Measurements from ENCODE around the gene CLEC16A.
"Not testable (repeated sequence)": the region's sequence is repeated elsewhere in the genome, so short reads cannot be mapped to it uniquely, and the experiment has no call there.

The CLEC16A gene

GRCh38 chr16:10944249-10945064 lies at the start of gene CLEC16A:
CLEC16A (plus strand) TSS chr16:10944564; CDS start chr16:10944718, 154 bp downstream.
- DNase-seq (ENCODE audit: low spot score), result peak; percentile 98

GRCh38 chr16:10895053-10895946 lies 49.1 kb upstream of the CLEC16A start:
- peak; percentile 70 for DNase-seq (ENCODE audit: low spot score)

DNA sequence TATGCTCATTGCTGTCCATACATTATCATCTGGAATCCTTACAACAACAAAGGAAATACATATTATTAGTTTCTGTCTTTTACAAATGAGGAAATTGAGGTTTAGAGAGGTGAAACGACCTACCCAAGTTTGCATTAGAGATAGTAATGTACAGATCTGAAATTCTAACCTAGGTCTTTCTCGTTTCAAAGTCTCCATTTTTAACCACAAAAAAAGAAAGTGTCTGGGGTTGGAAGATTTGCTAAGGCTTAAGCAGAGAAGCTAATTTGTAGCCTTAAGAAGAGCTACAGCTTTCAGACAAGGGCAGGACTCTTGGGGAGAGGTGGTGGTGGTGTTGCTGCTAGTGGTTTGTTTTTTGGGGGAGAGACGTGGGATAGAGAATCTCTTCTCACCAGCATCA lies 48.2 kb upstream of the CLEC16A start:
- DNase-seq (ENCODE audit: low spot score), result no peak

DNA sequence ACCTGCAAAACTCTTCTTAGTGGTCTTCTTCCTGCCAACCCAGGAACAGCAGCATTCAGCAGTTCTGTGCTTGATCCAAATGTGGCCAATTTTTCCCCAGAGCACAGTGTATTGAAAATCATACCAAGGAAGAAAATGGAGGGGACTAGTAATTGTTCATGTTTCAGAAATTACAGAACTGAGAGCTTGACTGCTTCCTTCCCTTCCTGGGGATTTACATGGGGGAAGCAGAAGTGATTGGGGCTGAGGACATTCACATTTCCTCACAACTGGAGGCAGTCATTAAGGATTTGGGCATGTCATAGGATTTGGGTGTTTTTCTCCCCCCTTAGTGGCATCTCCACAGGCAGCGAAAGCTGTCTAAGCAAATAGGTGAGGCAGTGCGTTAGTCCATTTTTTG lies 47.6 kb upstream of the CLEC16A start:
- DNase-seq (ENCODE audit: low spot score), result no peak

GRCh38 chr16:10897134-10897533 lies 47.2 kb upstream of the CLEC16A start:
- DNase-seq (ENCODE audit: low spot score), result no peak

GRCh38 chr16:10902999-10903398 lies 41.4 kb upstream of the CLEC16A start:
- no peak for DNase-seq (ENCODE audit: low spot score)

DNA sequence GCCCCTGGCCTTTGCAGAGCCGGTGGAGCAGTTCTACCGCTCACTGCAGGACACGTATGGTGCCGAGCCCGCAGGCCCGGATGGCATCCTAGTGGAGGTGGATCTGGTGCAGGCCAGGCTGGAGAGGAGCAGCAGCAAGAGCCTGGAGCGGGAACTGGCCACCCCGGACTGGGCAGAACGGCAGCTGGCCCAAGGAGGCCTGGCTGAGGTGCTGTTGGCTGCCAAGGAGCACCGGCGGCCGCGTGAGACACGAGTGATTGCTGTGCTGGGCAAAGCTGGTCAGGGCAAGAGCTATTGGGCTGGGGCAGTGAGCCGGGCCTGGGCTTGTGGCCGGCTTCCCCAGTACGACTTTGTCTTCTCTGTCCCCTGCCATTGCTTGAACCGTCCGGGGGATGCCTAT lies 37.9 kb upstream of the CLEC16A start:
- no peak for DNase-seq (ENCODE audit: low spot score)

- DNase-seq (ENCODE audit: low spot score), result no peak
These were observed 37.2 kb upstream of the CLEC16A start for GRCh38 chr16:10906914-10907756.

- DNase-seq (ENCODE audit: low spot score), result no peak
These were observed 36.7 kb upstream of the CLEC16A start for GRCh38 chr16:10907757-10908045.

DNA sequence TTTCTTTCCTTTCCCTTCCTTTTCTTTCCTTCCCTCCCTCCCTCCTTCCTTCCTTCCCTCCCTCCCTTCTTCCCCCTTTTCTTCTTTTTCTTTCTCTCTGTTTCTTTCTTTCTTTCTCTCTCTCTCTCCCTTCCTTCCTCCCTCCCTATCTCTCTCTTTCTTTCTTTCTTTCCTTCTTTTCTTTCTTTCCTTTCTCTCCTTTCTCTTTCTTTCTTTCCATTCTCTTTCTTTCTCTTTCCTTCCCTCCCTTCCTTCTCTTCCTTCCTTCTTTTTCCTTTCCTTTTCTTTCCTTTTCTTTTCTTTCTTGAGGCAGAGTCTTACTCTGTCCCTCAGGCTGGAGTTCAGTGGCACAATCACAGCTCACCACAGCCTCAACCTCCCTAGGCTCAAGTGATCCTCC lies 33.1 kb upstream of the CLEC16A start:
- DNase-seq (ENCODE audit: low spot score), result no peak

DNA sequence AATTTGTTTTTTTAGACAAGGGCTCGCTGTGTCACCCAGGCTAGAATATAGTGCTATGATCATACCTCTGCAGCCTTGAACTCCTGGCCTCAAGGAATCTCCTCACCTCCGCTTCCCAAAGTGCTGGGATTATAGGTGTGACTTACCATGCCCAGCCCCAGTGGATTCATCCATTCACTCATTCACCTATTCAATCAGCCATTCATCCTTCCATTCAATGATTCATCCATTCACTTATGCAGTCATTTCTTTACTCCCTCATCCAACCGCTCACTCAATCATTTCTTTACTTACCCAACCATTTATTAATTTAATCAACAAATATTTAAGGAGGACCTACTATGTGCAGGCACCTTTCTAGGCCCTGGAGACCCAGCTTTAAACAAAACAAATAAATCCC lies 27.8 kb upstream of the CLEC16A start:
- no peak for DNase-seq (ENCODE audit: low spot score)

- peak; percentile 87 for DNase-seq (ENCODE audit: low spot score)
These were observed 25.9 kb upstream of the CLEC16A start for GRCh38 chr16:10918294-10919002.

DNA sequence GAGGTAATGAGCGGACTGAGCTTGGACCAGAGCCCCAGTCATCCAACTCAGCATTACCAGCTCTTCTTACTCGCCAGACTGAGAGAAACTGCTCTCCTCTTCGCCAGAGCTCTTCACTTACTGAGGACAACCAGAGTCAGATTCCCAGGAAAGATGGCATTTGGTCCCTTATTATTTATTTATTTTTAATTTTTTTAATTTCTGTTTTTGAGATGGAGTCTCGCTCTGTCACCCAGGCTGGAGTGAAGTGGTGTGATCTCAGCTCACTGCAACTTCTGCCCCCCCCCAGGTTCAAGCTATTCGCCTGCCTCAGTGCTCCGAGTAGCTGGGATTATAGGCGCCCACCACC lies 25.4 kb upstream of the CLEC16A start:
- no peak for DNase-seq (ENCODE audit: low spot score)

DNA sequence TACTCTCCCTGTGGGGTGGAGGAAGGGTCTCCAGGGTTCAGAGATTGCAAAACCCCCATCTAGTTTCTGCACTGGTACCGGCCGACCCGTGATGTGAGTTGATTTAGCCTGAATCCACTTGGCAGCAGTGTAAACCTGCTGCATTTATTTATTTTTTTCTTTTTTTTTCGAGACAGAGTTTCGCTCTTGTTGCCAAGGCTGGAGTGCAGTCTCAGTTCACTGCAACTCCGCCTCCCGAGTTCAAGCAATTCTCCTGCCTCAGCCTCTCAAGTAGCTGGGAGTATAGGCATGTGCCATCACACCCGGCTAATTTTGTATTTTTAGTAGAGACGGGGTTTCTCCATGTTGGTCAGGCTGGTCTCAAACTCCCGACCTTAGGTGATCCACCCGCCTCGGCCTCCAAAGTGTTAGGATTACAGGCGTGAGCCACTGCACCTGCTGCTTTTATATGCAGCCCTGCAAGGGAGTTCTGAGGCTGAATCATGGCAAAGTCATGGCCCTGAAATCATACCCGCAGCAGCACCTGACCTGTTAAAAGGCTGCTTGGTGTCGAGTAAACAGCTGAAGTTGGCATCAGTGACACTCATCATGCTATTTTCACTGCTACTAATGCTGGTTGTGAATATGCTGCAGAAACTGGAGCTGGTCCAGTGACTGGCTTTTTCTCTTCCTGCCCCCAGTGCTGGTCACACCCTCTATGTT lies 23.5 kb upstream of the CLEC16A start:
- no peak for DNase-seq (ENCODE audit: low spot score)

- DNase-seq (ENCODE audit: low spot score), result no peak
These were observed 22.6 kb upstream of the CLEC16A start for GRCh38 chr16:10921536-10922327.

- peak; percentile 45 for DNase-seq (ENCODE audit: low spot score)
These were observed 21.8 kb upstream of the CLEC16A start for GRCh38 chr16:10922328-10923145.

- DNase-seq (ENCODE audit: low spot score), result no peak
These were observed 21.2 kb upstream of the CLEC16A start for GRCh38 chr16:10923146-10923649.

DNA sequence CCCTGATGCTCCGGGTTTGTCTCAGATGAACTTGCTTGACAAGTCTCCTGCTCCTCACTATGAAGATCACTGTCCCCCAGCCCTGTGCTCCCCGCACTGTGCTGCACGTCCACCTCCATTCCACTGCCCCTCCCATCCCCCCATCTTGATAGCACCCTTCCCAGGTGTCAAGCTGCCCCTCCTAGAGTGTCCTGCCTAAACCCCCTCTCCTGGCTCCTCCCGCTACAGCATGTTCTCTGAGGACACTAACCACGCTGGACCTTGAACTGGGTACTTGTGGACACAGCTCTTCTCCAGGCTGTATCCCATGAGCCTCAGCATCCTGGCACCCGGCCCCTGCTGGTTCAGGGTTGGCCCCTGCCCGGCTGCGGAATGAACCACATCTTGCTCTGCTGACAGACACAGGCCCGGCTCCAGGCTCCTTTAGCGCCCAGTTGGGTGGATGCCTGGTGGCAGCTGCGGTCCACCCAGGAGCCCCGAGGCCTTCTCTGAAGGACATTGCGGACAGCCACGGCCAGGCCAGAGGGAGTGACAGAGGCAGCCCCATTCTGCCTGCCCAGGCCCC lies 20.6 kb upstream of the CLEC16A start:
- no peak for DNase-seq (ENCODE audit: low spot score)

GRCh38 chr16:10925285-10925684 lies 19.1 kb upstream of the CLEC16A start:
- DNase-seq (ENCODE audit: low spot score), result not testable (repeated sequence)
